ENCODE results near the gene COX4I2. TPM values are rescaled to one million over a fixed set of nuclear protein-coding genes. Genes with fewer than 3 reads are reported as not detected.

Gene COX4I2
- polyA plus RNA-seq (2011; rRNA removed) = not detected in 2 replicates
- polyA minus RNA-seq (2011; rRNA and poly(A)+ RNA removed) = not detected in 2 replicates

DNA sequence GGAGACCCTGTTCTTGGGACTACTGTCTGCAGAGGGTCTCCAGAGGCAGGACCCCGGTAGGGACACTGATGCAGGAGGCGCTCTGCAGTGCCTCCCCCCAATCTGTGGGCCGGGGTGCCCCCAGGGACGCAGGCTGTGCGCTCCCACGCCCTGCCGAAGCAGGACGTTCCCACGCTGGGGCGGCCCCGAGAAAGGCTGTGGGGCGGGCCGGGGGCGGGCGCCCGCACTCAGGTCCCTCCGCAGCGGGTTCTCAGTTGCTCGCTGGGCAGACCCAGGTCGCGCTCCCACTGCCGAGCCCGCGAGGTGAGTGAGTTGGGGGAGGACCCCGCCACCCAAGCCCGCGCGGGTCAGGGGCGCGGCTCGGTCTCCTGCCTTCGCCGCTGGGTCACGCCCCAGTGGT is at the start of gene COX4I2:
Gene COX4I2 (plus strand): TSS at position 253 of the 400 bp plus-strand sequence. CDS start 1,106 bp downstream, outside the sequence.
- POLR2A ChIA-PET = no interaction called here
- H3K36me3 ChIP-seq (ENCODE audit: control insufficient read depth, insufficient read depth, low read length) = no peaks in the 10 kb centered on the region
- CTCF ChIA-PET = interaction anchor here (1.2 kb wide), 1 partner anchor 75 kb away, joined by 3 read pairs; no protein-coding TSS in a partner anchor
- no peak for TF ChIP-seq CTCF (IDR thresholded peaks at IDR 0.05; ENCODE audit: insufficient read depth, low read depth, low read length)
- H3K27me3 ChIP-seq (ENCODE audit: control insufficient read depth, insufficient read depth, low read length) = peaks cover 3% of the 10 kb centered on the region; the same call in 1 of the 2 replicates
- no peak for DNase-seq (ENCODE audit: low read depth)
- H3K4me3 ChIP-seq (ENCODE audit: low read depth, low read length) = no peak within 1 kb of the TSS

DNA sequence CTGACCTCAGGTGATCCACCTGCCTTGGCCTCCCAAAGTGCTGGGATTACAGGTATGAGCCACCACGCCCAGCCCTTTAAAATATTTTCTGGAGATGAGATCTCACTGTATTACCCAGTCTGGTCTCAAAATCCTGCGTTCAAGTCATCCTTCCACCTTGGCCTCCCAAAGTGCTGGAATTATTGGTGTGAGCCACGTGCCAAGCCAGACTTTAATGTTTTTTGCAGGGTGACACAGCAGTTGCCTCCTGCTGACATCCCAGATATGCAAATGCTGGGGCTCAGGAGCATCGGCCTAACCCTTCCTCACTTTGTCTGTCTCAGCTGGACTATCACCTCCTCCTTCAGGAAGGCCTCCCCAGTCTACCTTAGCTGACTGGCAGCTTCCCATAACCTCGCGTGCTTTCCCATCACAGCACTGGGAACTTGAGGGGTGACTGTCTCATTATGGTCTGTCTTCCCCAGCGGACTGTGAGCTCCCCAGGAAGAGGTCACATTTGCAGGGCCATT is 46.9 kb upstream of the COX4I2 start:
- ChIA-PET CTCF (interaction anchor here (1.1 to 4.2 kb wide), 6 partner anchors 15 to 32 kb away, joined by 3 to 27 read pairs (median 4); partner anchors contain the start of gene ID1), POLR2A (no interaction called here)

DNA sequence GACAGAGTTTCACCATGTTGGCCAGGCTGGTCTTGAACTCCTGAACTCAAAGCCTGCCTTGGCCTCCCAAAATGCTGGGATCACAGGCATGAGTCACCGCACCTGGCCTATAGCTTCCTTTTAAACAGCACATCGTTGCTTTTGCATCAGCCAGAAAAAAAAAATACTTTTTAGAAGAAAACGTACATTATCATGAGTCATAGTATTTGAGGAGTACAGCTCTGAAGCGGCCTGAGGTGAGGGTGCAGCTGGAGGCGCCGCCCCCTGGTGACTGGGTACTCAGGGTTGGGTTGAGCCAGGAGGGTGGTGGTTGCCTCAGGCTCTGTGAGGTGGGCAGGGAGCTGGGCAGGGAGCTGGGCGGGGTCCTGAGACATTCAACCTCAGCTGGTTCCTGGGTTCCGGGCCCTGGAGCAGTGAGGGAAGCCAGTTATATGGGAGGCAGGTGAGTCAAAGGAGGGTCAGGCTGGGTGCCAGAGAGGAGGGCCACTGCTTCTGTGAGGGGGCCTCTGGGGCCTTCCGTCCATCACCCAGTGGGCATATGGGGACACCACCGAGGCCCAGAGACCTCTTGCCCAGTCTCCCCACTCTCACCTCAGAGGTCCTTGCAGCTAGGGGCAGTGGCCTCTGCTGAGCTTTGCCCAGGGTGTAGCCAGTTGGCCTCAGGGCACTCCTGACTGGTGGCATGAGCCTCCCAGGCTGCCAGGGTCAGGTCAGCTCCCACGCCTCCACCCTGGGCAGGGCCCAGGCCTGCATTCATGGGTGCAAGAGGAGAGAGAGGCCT is 44.3 kb upstream of the COX4I2 start:
- TF ChIP-seq CTCF (IDR thresholded peaks at IDR 0.05; ENCODE audit: insufficient read depth, low read depth, low read length) = peak; percentile 22

More for the DNA sequence above, 46.9 kb upstream of the COX4I2 start:
- no peak for TF ChIP-seq CTCF (IDR thresholded peaks at IDR 0.05; ENCODE audit: insufficient read depth, low read depth, low read length)
- H3K4me3 ChIP-seq (ENCODE audit: low read depth, low read length) = no peak overlapping the region
- H3K36me3 ChIP-seq (ENCODE audit: control insufficient read depth, insufficient read depth, low read length) = no peaks in the 10 kb centered on the region
- H3K27me3 ChIP-seq (ENCODE audit: control insufficient read depth, insufficient read depth, low read length) = no peaks in the 10 kb centered on the region
- no peak for DNase-seq (ENCODE audit: low read depth)

DNA sequence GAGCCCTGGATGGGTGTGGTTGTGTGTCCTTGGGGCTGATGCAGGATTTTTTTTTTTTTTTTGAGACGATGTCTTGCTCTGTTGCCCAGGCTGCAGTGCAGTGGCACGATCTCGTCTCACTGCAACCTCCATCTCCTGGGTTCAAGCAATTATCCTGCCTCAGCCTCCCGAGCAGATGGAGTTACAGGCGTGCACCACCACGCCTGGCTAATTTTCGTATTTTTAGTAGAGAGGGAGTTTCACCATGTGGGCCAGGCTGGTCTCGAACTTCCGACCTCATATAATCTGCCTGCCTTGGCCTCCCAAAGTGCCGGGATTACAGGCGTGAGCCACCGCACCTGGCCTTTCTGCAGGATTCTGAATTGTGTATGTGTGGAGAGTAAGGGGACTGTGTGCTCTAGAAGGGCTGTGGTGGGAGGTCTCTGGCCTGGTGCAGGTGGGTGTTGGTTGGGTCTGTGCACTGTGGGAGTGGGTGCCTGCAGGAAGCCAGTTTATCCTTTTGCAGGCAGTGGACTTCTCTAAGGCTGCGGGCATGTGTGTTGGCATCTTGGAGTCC is 43.6 kb upstream of the COX4I2 start:
- no peak overlapping the region for H3K4me3 ChIP-seq (ENCODE audit: low read depth, low read length)
- no peaks in the 10 kb centered on the region for H3K36me3 ChIP-seq (ENCODE audit: control insufficient read depth, insufficient read depth, low read length)
- H3K27me3 ChIP-seq (ENCODE audit: control insufficient read depth, insufficient read depth, low read length) = no peaks in the 10 kb centered on the region
- TF ChIP-seq CTCF (IDR thresholded peaks at IDR 0.05; ENCODE audit: insufficient read depth, low read depth, low read length) = no peak
- ChIA-PET CTCF (interaction anchor here (0.7 to 4.2 kb wide), 4 partner anchors 10 to 31 kb away, joined by 3 to 27 read pairs (median 5); no protein-coding TSS in a partner anchor), POLR2A (no interaction called here)
- no peak for DNase-seq (ENCODE audit: low read depth)

More for the DNA sequence above, 44.3 kb upstream of the COX4I2 start:
- H3K27me3 ChIP-seq (ENCODE audit: control insufficient read depth, insufficient read depth, low read length) = no peaks in the 10 kb centered on the region
- H3K36me3 ChIP-seq (ENCODE audit: control insufficient read depth, insufficient read depth, low read length) = no peaks in the 10 kb centered on the region
- no peak overlapping the region for H3K4me3 ChIP-seq (ENCODE audit: low read depth, low read length)
- DNase-seq (ENCODE audit: low read depth) = no peak
- ChIA-PET CTCF (interaction anchor here (0.5 to 4.2 kb wide), 6 partner anchors 11 to 35 kb away, joined by 3 to 27 read pairs (median 3); no protein-coding TSS in a partner anchor), POLR2A (no interaction called here)
